Suprapubic skin (tissue), 4 donors: ENCODE data around the gene NT5DC4. TPM values are rescaled to one million over a fixed set of nuclear protein-coding genes. Genes with fewer than 3 reads are reported as not detected.

Experiments used
- DNase-seq, 2 donors: peaks; one replicate each; pipeline ENCODE4 v3.0.0-alpha.2; 2019; ENCODE audit warnings: low spot score in 2 of 2
- H3K27ac ChIP-seq: fragments of 200-600 bp; sonication (generic); one replicate; pipeline ENCODE4 v1.5.1; 2019
- H3K27me3 ChIP-seq: fragments of 200-600 bp; sonication (generic); one replicate; pipeline ENCODE4 v1.5.1; 2019
- H3K36me3 ChIP-seq: fragments of 200-600 bp; sonication (generic); one replicate; pipeline ENCODE4 v1.5.1; 2019
- H3K4me1 ChIP-seq: fragments of 200-600 bp; sonication (generic); one replicate; pipeline ENCODE4 v1.5.1; 2019
- H3K4me3 ChIP-seq: fragments of 200-600 bp; sonication (generic); one replicate; pipeline ENCODE4 v1.5.1; 2019; ENCODE audit warnings: mild to moderate bottlenecking
- H3K9me3 ChIP-seq: fragments of 200-600 bp; sonication (generic); one replicate; pipeline ENCODE4 v1.5.1; 2019
- CTCF ChIP-seq, 2 donors: fragments of 200-600 bp in 1 of 2; fragments of 450-650 bp in 1 of 2; sonication (generic) in 1 of 2; IDR thresholded peaks; one replicate each; pipeline ENCODE4 v1.5.1; 2016 to 2019; ENCODE audit warnings: antibody characterized with exemption in 2 of 2, mild to moderate bottlenecking in 1 of 2, moderate library complexity in 1 of 2
- EP300 ChIP-seq: sonication (generic); formaldehyde crosslinking; IDR thresholded peaks from one replicate; pipeline ENCODE4 v1.6.1; 2017; ENCODE audit warnings: antibody characterized with exemption
- POLR2A ChIP-seq, 2 donors: fragments of 450-650 bp; IDR thresholded peaks; one replicate each; pipeline ENCODE4 v1.6.1; 2017; ENCODE audit warnings: antibody characterized with exemption in 2 of 2, mild to moderate bottlenecking in 2 of 2, moderate library complexity in 2 of 2
- POLR2AphosphoS5 ChIP-seq, 3 donors: sonication (generic); formaldehyde crosslinking; IDR thresholded peaks; one replicate each; pipeline ENCODE4 v1.6.1; 2017; ENCODE audit warnings: antibody characterized with exemption in 3 of 3
- WGBS: methylation state at CpG from one replicate; pipeline ENCODE4 v1.1.5; 2018; 5-methylcytosine and 5-hydroxymethylcytosine counted together
- total RNA-seq, 4 donors: library from RNA; depleted of rRNA; stranded (reverse); fragments of >200 nt; gene quantifications; one replicate each; pipeline ENCODE4 v1.1.0, GENCODE V29; 2016

Gene NT5DC4
- total RNA-seq, 4 donors from 2014 or later = 4.2 TPM; not detected in 3

- no peak overlapping the region for H3K4me3 ChIP-seq
- no peaks in the 10 kb centered on the region for H3K36me3 ChIP-seq
- TF ChIP-seq CTCF (IDR thresholded peaks at IDR 0.05) (peak; percentile 69 to 87), POLR2A (IDR thresholded peaks at IDR 0.05) (no peak), EP300 (no peak), POLR2AphosphoS5 (IDR thresholded peaks at IDR 0.05) (no peak)
- no peaks in the 10 kb centered on the region for H3K27me3 ChIP-seq
- H3K4me1 ChIP-seq = no peaks in the 10 kb centered on the region
- no peaks in the 10 kb centered on the region for H3K9me3 ChIP-seq
- peak in 1 of 2 donors; percentile 69 for DNase-seq
- H3K27ac ChIP-seq = no peak overlapping the region
- 69% methylated on average over 9 of the region's 9 CpGs for WGBS
These were observed 29.1 kb downstream of the NT5DC4 start for GRCh38 chr2:112749755-112750559.

- H3K27me3 ChIP-seq = no peaks in the 10 kb centered on the region
- TF ChIP-seq POLR2AphosphoS5 (IDR thresholded peaks at IDR 0.05) (no peak), POLR2A (IDR thresholded peaks at IDR 0.05) (no peak), CTCF (IDR thresholded peaks at IDR 0.05) (no peak), EP300 (no peak)
- H3K36me3 ChIP-seq = no peaks in the 10 kb centered on the region
- no peaks in the 10 kb centered on the region for H3K4me1 ChIP-seq
- no peak overlapping the region for H3K27ac ChIP-seq
- DNase-seq = no peak
- H3K9me3 ChIP-seq = no peaks in the 10 kb centered on the region
- no peak overlapping the region for H3K4me3 ChIP-seq
These were observed 29.7 kb downstream of the NT5DC4 start for GRCh38 chr2:112750560-112750843.

GRCh38 chr2:112751451-112752197 lies 30.8 kb downstream of the NT5DC4 start:
- no peak for DNase-seq
- H3K36me3 ChIP-seq = no peaks in the 10 kb centered on the region
- no peaks in the 10 kb centered on the region for H3K9me3 ChIP-seq
- H3K4me1 ChIP-seq = no peaks in the 10 kb centered on the region
- H3K4me3 ChIP-seq = no peak overlapping the region
- H3K27ac ChIP-seq = no peak overlapping the region
- no peaks in the 10 kb centered on the region for H3K27me3 ChIP-seq
- TF ChIP-seq POLR2A (IDR thresholded peaks at IDR 0.05) (no peak), CTCF (IDR thresholded peaks at IDR 0.05) (no peak), EP300 (no peak), POLR2AphosphoS5 (IDR thresholded peaks at IDR 0.05) (no peak)

- H3K36me3 ChIP-seq = no peaks in the 10 kb centered on the region
- no peaks in the 10 kb centered on the region for H3K27me3 ChIP-seq
- H3K4me3 ChIP-seq = no peak overlapping the region
- H3K9me3 ChIP-seq = no peaks in the 10 kb centered on the region
- no peak for DNase-seq
- WGBS = 87% methylated on average over 4 of the region's 4 CpGs
- no peak overlapping the region for H3K27ac ChIP-seq
- H3K4me1 ChIP-seq = no peaks in the 10 kb centered on the region
- TF ChIP-seq EP300 (no peak), CTCF (IDR thresholded peaks at IDR 0.05) (no peak), POLR2AphosphoS5 (IDR thresholded peaks at IDR 0.05) (no peak), POLR2A (IDR thresholded peaks at IDR 0.05) (no peak)
These were observed 31.8 kb downstream of the NT5DC4 start for GRCh38 chr2:112752667-112753066.

GRCh38 chr2:112754564-112754963 lies 33.7 kb downstream of the NT5DC4 start:
- Histone ChIP-seq H3K27me3 (no peaks in the 10 kb centered on the region), H3K36me3 (no peaks in the 10 kb centered on the region), H3K4me3 (no peak overlapping the region), H3K4me1 (no peaks in the 10 kb centered on the region), H3K9me3 (no peaks in the 10 kb centered on the region), H3K27ac (no peak overlapping the region)
- 100% methylated on average over 1 of the region's 1 CpG for WGBS
- TF ChIP-seq POLR2A (IDR thresholded peaks at IDR 0.05) (no peak), POLR2AphosphoS5 (IDR thresholded peaks at IDR 0.05) (no peak), CTCF (IDR thresholded peaks at IDR 0.05) (no peak), EP300 (no peak)
- DNase-seq = no peak
